ENCODE measurements around the gene PIMREG.
"Not testable (repeated sequence)": the region's sequence is repeated elsewhere in the genome, so short reads cannot be mapped to it uniquely, and the experiment has no call there.

The PIMREG gene

GRCh38 chr17:6478486-6478885, 34.2 kb downstream of the PIMREG start:
- no peak for DNase-seq (ENCODE audit: low read depth in 3 of 3)

GRCh38 chr17:6479622-6480302, 35.5 kb downstream of the PIMREG start:
- no peak for DNase-seq (ENCODE audit: low read depth in 3 of 3)

DNA sequence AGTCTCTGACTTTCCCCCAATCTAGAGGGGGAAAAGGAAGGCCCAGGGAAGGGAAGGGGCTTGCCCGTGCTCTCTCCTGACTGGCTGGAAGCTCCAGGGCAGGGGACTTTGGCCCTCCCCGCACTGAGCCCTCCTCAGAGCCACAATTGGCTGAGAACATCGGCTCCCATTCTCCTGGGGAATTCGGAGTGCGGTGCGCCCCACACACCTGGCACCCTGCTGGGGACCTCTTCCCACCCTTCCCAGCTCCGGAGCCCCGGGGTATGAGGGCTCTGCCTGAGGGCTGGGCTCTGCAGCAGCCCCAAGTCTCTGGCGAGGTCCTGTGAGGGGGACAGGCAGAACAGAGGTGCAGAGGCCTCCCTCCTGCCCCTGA, 36.0 kb downstream of the PIMREG start:
- no peak for DNase-seq (ENCODE audit: low read depth in 3 of 3)

DNA sequence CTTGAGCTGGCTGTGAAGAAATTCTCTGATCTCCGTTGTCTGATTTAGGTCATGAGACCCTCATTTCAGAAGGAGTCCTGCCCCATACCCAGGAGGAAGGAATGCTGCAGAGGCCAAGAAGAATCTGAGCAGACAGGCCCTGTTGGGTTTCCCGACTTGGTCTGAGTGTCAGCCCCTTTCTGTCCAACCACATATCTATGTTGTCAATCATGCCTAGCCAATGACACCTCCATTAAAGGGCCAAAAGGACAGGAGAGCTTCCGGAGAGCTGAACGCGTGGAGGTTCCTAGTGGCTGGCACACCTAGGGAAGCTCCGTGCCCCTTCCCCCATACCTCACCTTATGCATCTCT, 37.8 kb downstream of the PIMREG start:
- no peak for DNase-seq (ENCODE audit: low read depth in 3 of 3)

GRCh38 chr17:6482796-6483195, 38.5 kb downstream of the PIMREG start:
- DNase-seq (ENCODE audit: low read depth in 3 of 3): not testable (repeated sequence)

GRCh38 chr17:6483507-6483906, 39.3 kb downstream of the PIMREG start:
- no peak for DNase-seq (ENCODE audit: low read depth in 3 of 3)

- no peak for DNase-seq (ENCODE audit: low read depth in 3 of 3)
Observed at GRCh38 chr17:6485646-6486412, 41.6 kb downstream of the PIMREG start.

DNA sequence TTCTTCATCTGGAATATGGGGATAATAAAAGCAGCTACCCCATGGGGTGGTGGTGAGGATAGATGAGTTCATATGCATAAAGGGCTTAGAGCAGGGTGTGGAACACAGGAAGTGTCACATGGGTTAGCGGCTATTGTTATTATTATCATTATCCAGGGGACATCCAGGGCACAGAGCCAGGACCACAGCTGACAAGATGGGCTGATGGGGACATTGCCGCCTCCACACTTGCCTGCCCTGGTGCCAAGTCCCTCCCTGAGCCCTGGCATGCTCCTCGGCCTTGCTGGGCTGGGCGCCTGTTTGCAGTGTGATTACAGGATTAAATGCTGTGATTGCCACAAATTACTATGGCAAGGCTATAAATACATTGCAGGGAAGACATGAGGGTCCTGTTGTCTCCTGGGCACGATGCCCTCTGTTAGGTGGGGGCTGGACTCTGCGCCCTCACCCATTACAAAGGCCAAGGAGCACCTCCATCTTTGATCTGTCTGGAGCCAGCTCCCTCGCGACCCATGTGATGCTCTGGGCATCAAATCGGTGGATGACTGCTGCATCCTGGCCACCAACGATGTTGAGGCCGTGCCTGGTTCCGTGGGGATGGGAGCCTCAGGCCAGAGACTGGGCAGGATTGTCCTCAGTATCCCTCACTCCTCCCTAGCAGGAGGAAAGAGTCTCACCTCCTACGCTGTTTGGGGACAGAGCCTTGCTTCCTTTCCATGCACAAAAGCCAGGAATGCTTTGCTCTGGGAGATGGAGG, 43.2 kb downstream of the PIMREG start:
- DNase-seq (ENCODE audit: low read depth in 3 of 3): no peak

DNA sequence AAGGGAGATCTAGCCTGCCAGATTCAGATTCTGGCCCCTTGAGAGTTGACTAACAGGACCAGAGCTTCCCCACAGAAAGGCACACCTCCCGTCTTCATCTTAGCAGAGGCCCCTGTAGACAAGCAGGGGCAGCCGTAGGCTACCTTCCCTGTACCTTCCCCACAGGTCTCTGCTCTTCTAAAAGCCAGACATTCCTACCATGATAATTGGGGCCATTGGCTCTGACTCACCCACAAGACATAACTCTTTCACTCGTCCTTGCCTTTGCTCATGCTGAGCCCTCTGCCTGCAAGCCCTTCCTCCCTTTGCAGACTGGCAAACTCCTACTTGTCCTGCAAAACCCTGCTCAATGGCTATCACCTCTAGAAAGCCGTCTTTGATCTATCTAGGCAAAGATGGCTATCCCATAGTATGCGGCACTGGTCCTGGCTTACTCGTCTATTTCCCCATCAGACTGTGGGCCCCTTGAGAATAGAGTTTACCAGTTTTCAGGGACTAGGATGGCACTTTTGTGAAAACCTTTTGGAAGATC, 43.8 kb downstream of the PIMREG start:
- DNase-seq (ENCODE audit: low read depth in 3 of 3): no peak

DNA sequence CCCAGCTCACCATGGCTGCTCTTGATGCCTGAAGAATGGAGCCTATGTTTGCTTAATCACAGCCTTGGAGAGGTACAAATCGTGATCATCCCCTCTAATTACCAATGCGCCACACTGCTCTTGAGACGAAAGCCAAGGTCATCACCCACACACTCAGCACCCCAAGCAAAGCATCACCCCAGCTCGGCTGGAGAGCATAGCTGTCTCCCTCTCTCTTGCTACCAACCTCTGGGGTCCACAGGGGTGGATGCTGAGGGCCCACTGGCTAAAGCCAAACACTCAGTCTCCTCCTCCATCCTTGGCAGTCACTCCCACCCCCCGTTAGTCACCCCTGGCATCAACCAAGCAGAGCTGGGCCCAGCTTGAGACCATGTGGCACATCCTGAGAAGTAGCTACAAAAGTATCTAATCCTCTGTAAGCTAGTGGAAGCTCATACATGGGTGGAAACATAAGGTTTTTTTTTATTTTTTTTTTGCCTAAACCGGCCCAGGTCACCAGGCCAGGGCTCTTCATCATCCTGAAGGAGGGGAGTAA, 44.8 kb downstream of the PIMREG start:
- no peak for DNase-seq (ENCODE audit: low read depth in 3 of 3)

DNA sequence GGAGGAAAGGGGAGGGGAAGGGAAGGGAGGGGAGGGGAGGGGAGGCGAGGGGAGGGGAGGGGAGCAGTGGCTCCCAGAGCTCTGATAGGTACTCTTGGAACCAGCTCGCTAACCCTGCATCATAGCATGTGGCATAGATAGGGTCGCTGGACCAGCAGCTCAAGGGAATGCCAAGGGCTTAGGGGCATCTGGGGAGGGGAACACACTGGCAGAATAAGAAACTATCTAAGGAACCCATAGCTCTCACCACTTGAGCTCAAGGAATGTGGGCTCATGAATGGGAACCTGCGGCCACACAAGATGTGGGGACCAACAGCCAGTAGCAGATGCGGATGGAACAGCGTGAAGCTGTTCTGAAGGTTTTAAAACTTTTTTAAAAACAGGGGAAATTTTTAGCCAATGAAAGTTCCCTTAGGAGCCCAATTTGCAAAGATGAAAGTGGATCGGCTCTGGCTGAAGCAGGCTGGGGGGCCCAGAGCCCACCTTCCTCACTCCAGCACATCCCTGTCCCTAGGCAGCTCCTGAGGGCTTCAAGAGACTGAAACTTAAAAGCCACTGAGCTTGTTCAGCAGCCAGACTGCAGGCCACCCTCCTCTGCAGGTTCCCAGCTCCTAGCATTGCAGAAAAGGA, 46.9 kb downstream of the PIMREG start:
- DNase-seq (ENCODE audit: low read depth in 3 of 3): no peak

DNA sequence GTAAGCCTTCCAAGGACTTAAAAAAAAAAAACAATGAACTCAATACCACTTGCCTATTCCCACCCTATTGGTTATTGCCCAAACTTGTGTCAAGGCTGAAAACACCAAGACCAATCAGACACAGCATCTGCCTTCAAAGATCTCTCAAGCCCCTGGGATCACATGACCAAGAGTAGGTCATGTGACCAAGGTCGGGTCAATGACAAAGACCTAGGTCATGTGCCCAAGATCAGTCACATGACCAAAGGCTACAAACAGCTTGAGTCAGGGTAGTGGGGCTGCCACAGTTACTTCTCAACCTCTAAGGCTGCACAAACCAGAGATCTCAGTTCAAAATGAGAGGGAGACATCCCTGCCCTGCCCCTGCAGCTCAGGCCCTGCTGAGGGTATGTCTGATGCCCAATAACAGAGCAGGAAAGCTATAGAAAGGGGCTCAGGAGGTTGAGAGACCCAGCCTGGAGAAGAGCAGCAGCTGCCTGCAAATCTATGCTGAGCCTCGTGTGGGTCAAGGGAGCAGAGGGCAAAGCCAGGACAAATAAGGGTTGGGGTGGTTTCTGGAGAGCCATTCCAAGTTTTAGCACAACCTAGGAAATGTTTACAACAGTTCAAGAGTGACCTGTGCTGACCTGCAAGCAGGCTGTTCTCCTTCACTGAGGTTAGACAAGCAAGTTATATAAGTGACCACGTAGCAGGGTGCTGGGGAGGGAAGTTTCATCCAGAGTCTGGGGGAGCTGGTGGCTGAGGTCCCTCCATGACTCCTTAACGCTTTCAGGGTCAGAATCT, 48.8 kb downstream of the PIMREG start:
- DNase-seq (ENCODE audit: low read depth in 3 of 3): no peak

DNA sequence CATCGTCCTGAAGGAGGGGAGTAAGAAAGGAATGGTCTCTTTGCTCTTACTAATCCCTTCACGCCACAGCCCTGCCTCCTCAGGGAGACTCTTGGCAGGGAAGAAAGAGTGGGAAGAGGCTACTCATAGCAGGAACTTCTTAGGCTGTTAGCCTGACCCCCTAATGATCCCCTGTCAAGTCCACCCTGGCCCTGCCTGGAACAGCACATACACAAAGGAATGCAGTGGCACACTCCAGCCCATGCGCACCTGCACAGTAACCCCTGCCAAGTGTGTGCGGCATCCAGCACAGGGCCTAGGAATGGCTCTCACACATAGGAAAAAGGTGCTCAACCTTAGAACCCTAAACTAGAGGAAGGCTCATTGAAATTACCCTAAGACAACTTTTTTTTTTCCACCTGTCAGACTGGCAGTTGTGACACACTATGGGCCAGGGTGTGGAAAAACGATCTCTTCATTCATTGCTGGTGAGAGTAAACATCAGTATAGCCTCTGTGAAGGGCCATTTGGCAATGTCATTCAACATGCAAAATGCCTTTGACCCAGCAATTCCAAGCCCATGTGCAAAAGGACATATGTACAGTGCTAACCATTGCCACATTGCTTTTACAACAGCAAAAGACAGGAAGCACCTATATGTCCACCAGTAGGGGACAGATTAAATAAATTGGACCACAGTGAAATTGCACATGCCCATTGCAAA, 50.1 kb downstream of the PIMREG start:
- no peak for DNase-seq (ENCODE audit: low read depth in 3 of 3)

- DNase-seq (ENCODE audit: low read depth in 3 of 3): no peak
Observed at GRCh38 chr17:6495450-6496115, 51.3 kb downstream of the PIMREG start.

DNA sequence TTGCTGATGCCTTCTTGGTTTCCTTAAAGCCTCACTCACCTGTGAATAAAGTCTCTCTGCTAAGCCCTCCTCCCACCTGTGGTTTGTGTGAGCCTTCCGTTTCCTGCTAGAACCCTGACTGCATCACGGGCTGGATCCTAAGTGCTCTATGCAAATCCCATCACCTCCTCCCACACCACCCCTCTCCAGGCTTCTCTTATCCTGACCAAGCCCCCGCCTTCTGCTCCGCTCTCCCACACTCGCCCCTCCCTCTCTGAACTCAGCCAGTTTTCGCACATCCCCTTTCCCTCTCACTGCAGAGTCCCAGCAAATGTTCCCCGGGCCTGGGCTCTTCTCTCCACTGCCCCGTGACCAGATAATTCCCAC, 51.8 kb downstream of the PIMREG start:
- DNase-seq (ENCODE audit: low read depth in 3 of 3): no peak

DNA sequence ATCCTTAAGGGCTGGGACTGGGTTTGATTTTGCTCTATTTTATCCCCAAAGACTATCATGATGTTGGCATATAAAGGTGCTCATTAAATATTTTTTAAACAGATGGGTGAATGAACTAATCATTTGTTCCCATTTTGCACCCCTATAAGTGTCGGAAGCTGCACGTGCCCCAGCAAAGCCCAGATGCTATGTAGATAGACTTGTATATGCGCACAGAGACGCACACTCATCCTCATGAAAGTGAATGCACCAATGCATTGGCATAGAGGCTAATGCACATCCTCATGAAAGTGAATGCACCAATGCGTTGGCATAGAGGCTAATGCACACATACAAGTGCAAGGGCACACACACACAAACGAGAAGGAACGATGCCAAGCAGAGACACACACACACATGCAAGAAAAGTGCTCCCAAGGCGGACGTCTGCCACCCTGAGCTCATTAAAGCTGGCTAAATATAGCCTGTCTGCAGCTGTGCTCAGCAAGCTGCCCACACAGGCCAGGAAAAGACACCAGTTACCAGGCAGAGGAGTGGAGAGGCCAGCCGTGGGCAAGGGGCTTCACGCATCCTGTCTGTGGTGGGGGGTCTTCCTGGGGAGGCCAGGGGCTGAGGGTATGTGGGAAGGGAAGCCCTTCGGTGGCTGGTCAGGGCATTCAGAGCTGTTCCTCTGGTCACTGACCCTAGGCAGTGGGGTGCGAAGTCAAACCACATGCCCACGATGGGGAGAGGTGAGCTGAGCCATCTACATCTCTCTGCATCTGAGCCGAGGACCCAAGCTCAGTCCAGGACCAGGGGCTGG, 52.6 kb downstream of the PIMREG start:
- no peak for DNase-seq (ENCODE audit: low read depth in 3 of 3)

- DNase-seq (ENCODE audit: low read depth in 3 of 3): no peak
Observed at GRCh38 chr17:6497496-6498221, 53.4 kb downstream of the PIMREG start.

DNA sequence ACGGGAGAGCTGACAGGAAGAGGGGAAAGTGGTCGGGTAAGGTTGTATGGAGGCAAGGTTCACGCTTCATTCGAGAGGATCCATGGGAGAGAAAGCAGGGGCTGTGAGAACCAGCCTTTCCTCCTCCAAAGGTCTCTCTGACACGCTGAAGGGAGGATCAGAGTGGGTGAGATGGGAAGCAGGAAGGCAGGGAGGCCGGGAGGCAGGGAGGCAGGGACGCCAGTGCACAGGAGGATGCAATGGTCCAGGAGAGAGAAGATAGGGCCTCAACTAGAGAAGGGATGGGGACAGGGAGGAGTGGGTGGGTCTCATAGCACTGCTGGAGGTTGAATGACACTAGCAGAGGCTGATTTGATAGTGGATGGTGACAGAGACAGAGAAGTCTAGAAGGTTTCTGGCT, 54.1 kb downstream of the PIMREG start:
- DNase-seq (ENCODE audit: low read depth in 3 of 3): no peak
